ENCODE data around the gene PRIMA1.

Gene PRIMA1

GRCh38 chr14:93731753-93732152 is 56.5 kb downstream of the PRIMA1 start:
- no peak for DNase-seq (ENCODE audit: low spot score)

DNA sequence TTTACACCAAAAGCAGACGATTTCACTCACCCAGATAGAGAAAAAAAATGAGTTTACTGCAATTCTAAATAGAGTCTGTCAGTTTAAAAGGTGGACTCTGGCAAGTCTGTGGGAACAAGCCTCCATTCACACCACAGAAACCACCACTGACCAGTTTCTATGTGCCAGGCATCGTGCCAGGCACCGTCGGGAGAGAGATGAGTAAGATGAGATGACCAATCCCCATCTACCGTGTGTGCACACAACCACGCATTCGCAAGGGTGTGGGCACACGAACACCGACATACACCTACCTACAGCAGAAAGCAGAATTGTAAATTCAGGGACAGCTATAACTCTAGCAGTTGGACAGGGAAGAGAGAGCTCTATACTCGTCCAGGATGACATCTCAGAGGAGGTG is 58.3 kb downstream of the PRIMA1 start:
- no peak for DNase-seq (ENCODE audit: low spot score)

- no peak for DNase-seq (ENCODE audit: low spot score)
Measured at GRCh38 chr14:93728651-93729016, 59.7 kb downstream of the PRIMA1 start.

GRCh38 chr14:93727917-93728650 is 60.2 kb downstream of the PRIMA1 start:
- no peak for DNase-seq (ENCODE audit: low spot score)

- DNase-seq (ENCODE audit: low spot score) = no peak
Measured at GRCh38 chr14:93727039-93727740, 61.1 kb downstream of the PRIMA1 start.

DNA sequence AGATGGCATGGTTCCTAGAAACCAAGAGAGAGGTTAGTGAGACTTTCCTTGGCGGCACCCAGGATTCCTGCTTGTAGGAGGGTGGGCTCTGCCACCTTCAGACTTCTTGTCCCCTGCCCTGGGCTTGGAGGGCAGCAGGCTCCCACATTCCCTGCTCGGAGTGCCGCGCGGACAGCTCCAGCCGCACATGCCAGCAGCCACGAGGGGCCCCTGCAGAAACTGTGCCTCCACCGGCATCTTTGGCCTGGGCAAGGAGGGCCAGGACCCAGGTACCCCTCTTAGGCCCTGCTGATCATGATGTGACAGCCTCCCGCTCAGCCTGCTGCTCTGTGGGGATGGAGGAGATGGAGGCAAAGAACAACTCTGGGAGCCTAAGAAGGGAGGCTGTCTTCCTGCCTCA is 62.3 kb downstream of the PRIMA1 start:
- DNase-seq (ENCODE audit: low spot score) = no peak

GRCh38 chr14:93725002-93725582 is 63.2 kb downstream of the PRIMA1 start:
- no peak for DNase-seq (ENCODE audit: low spot score)

GRCh38 chr14:93723001-93723400 is 65.3 kb downstream of the PRIMA1 start:
- DNase-seq (ENCODE audit: low spot score) = no peak

DNA sequence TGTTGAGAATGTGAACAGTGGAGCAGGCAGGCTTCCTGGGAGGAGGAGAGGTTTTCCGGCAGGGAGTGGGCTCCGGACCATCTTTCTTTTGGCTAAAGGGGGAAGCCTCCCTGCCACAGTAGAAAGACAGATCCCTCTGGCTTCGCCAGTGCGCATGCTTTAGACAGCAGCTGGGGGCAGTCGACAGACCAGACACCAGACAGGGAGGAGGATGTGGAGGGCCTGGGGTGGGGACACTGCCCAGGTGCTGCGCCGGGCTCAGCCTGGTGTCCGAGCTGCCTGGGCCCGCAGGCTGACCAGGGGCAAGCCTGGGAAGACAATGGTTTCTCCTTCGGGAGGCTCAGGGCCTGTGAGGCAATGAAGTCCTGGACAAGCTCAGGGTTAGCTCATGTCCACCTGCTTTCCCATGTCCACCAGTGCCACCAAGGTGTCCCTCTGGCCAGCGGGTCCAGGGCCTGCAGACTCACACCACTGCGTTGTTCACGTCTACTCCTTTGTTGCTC is 67.3 kb downstream of the PRIMA1 start:
- DNase-seq (ENCODE audit: low spot score) = no peak

GRCh38 chr14:93720076-93720815 is 68.0 kb downstream of the PRIMA1 start:
- DNase-seq (ENCODE audit: low spot score) = no peak

GRCh38 chr14:93719256-93719655 is 69.0 kb downstream of the PRIMA1 start:
- DNase-seq (ENCODE audit: low spot score) = no peak

DNA sequence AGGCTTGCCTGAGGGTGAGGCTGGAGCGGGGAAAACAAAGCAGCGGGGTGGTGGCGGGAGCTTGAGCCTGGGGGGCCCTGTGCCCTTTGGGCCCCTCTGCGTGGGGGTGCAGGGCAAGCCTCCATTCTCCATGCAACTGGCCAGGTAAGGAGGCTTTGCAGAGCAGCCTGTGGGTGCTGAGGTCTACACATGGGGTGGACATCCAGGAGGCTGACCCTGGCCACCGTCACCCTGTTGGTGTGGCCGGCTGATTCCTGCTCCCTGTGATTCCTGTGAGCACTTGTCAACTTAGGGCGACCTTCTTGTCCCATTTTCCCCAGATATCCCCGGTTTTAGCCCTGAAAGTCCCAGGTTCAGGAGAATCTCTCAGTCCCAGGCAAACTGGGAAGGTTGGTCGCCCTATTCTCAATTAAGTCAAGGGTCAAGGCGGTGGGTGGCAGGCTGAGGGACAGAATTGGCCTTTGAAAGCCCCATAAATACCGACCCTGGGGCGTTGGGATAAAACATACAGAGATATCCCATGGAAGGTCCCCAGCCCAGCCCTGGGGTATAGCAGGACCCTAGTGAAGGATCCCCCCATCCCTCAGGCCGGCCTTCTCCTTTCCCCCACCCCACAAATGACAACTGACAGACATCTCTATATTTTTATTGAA is 70.5 kb downstream of the PRIMA1 start:
- DNase-seq (ENCODE audit: low spot score) = no peak

GRCh38 chr14:93716746-93717667 is 71.3 kb downstream of the PRIMA1 start:
- DNase-seq (ENCODE audit: low spot score) = no peak

- DNase-seq (ENCODE audit: low spot score) = no peak
Measured at GRCh38 chr14:93716002-93716745, 72.1 kb downstream of the PRIMA1 start.

DNA sequence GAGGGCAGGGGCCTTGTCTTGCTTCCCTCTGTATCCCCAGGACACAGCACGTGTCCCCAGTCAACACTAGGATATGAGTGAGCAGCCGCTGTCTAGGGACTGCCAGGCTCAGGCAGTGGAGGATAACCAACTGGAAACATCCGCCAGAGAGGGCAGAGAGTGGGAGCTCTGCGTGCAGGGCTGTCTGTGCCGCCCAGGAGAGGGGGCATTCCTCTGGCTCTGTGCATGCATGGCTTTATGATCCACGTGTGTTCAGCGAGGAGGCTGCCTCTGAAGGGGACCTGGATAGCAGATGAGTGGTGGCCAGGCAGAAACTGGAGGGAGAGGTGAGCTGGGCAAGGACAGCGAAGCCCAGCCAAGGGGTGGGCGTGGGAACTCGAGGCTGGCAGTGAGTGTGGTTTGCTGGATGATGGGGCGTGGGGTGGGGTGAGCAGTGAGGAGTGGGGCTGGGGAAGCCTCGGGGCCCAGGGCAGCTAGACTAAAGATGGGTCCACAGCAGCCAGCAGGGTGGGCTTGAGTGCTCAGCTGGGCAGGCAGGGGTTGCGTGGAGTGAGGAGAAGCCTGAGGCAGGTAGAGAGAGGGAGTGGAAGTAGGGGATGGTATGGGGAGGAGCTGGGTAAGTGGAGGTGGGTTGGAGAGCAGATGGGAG is 72.9 kb downstream of the PRIMA1 start:
- DNase-seq (ENCODE audit: low spot score) = no peak

DNA sequence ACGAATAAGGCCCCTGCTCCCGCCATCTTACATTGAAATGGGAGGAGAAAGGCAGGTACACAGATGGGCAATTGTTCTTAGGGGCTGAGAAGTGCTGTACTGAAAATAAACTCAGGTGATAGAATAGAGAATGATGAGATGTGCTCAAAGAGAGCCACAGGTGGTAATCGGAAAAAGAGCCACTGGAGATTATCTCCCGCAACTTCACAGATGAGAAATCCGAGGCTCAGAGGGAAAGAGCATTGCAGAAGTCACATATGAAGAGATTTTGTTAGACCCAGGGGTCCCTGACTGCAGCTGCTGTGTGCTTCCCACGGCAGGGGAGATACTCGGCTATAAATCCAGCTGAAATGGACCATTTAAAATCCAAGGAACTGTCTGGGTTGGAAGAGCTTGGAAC is 73.7 kb downstream of the PRIMA1 start:
- DNase-seq (ENCODE audit: low spot score) = no peak

GRCh38 chr14:93713726-93714405 is 74.4 kb downstream of the PRIMA1 start:
- DNase-seq (ENCODE audit: low spot score) = no peak

DNA sequence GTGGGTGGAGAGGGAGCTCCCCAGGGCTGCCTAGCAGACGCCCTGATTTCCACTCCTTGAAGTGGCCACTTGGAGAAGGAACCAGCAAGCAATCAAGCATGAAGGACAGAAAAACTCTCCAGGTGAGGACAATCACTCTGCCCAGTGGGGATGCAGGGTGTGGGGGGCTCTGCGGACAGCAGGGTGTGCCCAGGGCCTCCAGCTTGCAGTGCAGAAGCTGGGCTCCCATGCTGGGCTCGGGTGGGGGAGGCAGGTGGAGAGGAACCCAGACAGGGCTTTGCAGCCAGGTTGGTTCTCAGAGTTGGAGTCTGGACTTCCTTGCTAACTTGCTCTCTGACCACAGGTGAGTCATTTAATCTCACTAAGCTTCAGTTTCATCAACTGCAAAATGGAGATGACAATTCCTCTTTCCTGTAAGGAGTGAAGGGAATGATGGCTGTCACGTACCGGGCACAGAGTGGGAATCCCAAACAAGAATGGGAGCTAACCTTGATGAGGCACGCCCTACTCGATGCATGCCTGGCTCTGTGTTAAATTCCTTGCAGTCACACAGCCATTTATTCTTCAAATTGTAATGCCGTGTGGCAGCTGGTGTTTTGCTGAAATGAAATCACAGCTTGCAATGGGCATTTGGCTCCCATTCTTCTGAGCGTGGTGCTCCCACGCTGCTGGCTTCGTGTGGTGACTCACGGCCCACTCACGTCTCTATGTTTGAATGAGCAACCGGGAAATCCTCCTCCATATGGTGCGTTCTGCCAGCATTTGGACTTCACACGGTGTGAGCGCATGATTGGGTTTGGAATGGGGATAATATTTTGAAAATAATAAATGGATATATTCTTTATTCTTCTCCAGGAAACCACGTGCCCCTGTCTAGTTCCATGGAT is 75.2 kb downstream of the PRIMA1 start:
- no peak for DNase-seq (ENCODE audit: low spot score)
